ENCODE measurements around the gene COLEC11.
A peak's percentile ranks its signal among the peaks of the same experiment; 100 is the strongest.

COLEC11 gene

GRCh38 chr2:3585261-3586109 lies 9.4 kb upstream of the COLEC11 start:
- no peak for DNase-seq

GRCh38 chr2:3586220-3586619 lies 8.7 kb upstream of the COLEC11 start:
- DNase-seq: no peak

GRCh38 chr2:3587021-3587420 lies 7.9 kb upstream of the COLEC11 start:
- no peak for DNase-seq

- no peak for DNase-seq
Measured at GRCh38 chr2:3587432-3587831, 7.5 kb upstream of the COLEC11 start.

- no peak for DNase-seq
Measured at GRCh38 chr2:3588084-3588483, 6.8 kb upstream of the COLEC11 start.

GRCh38 chr2:3589086-3589485 lies 5.8 kb upstream of the COLEC11 start:
- no peak for DNase-seq

- no peak for DNase-seq
Measured at GRCh38 chr2:3595404-3595803, 492 bp downstream of the COLEC11 start.

- no peak for DNase-seq
Measured at GRCh38 chr2:3595985-3596384, 1.1 kb downstream of the COLEC11 start.

GRCh38 chr2:3596901-3597417 lies 2.0 kb downstream of the COLEC11 start:
- DNase-seq: no peak

GRCh38 chr2:3597567-3597966 lies 2.7 kb downstream of the COLEC11 start:
- no peak for DNase-seq

- no peak for DNase-seq
Measured at GRCh38 chr2:3598197-3598910, 3.4 kb downstream of the COLEC11 start.

GRCh38 chr2:3598912-3599854 lies 4.3 kb downstream of the COLEC11 start:
- DNase-seq: no peak

- no peak for DNase-seq
Measured at GRCh38 chr2:3600256-3600855, 5.4 kb downstream of the COLEC11 start.

GRCh38 chr2:3601561-3602271 lies 6.8 kb downstream of the COLEC11 start:
- no peak for DNase-seq

GRCh38 chr2:3602553-3603339 lies 7.8 kb downstream of the COLEC11 start:
- DNase-seq: no peak

- no peak for DNase-seq
Measured at GRCh38 chr2:3603536-3604206, 8.8 kb downstream of the COLEC11 start.

- DNase-seq: no peak
Measured at GRCh38 chr2:3604207-3604877, 9.4 kb downstream of the COLEC11 start.

GRCh38 chr2:3604991-3605961 lies 10.4 kb downstream of the COLEC11 start:
- DNase-seq: no peak

- DNase-seq: peak; percentile 1
Measured at GRCh38 chr2:3606028-3606369, 11.1 kb downstream of the COLEC11 start.
